Pancreas (tissue), 10 donors: ENCODE measurements around the gene FGFR3. TPM values are rescaled to one million over a fixed set of nuclear protein-coding genes. Genes with fewer than 3 reads are reported as not detected.
A peak's percentile ranks its signal among the peaks of the same experiment; 100 is the strongest.

Experiments used
- ATAC-seq, 4 donors: fragments of 200-7000 bp; cut with Tn5 transposase; one replicate each; pipeline versions ENCODE4 v1.8.0 to v1.9.1; 2020; ENCODE audit warnings: mild to moderate bottlenecking in 4 of 4, moderate library complexity in 4 of 4
- DNase-seq, 6 donors: peaks; one replicate each; pipeline ENCODE4 v3.0.0-alpha.2; 2020
- FAIRE-seq: peaks from 2 replicates; lab custom pipeline; 2012; peaks lifted over from hg19 to GRCh38; lab: Jason Lieb, UNC
- H3K27ac ChIP-seq, 4 donors: fragments of 200-600 bp; sonication (generic); 1 replicate in 3 of 4; 2 replicates in 1 of 4; pipeline versions ENCODE4 v1.5.0 to v1.8.0; 2020
- H3K27me3 ChIP-seq, 4 donors: fragments of 200-600 bp; one replicate each; pipeline ENCODE4 v1.8.0; 2021
- H3K36me3 ChIP-seq, 3 donors: fragments of 200-600 bp; sonication (generic) in 1 of 3; one replicate each; pipeline versions ENCODE4 v1.5.0 to v1.8.0; 2020 to 2021
- H3K4me1 ChIP-seq, 3 donors: fragments of 200-600 bp; one replicate each; pipeline ENCODE4 v1.8.0; 2021
- H3K4me3 ChIP-seq, 4 donors: fragments of 200-600 bp; sonication (generic) in 2 of 4; one replicate each; pipeline versions ENCODE4 v1.5.0 to v1.8.0; 2020 to 2021
- H3K9me3 ChIP-seq, 4 donors: fragments of 200-600 bp; one replicate each; pipeline ENCODE4 v1.8.0; 2021
- WGBS, 2 donors: extraction: QIAGEN DNeasy Blood & Tissue Kit; methylation state at CpG; one replicate each; pipeline ENCODE4 v1.1.7; 2013; 5-methylcytosine and 5-hydroxymethylcytosine counted together
- intact Hi-C, 3 donors: fragments of 100-400 bp; cut with DNase I; formaldehyde crosslinking; loops; one replicate each; pipeline versions ENCODE4 v1.11.1 to v1.14.2; 2022
- polyA plus RNA-seq, 2 donors: library from polyadenylated mRNA; stranded (reverse); fragments of 200-250 nt; gene quantifications; one replicate each; pipeline ENCODE4 v1.2.3, GENCODE V29; 2013
- total RNA-seq, 6 donors: library from RNA; stranded (reverse); fragmentation: NEBNext Ultra II Directional in 4 of 6; extraction: Animal tissue kit (Norgen Biotek cat#: 25700) in 4 of 6; gene quantifications; one replicate each; pipeline versions ENCODE4 v1.2.1 to v1.2.4, GENCODE V29; 2021 to 2023
- TF ChIP-seq, protein P1 (sequence below), 4 donors: fragments of 200-600 bp; sonication (generic) in 3 of 4; IDR thresholded peaks; one replicate each; pipeline versions ENCODE4 v1.5.0 to v1.8.0; 2021; ENCODE audit warnings: antibody characterized with exemption in 4 of 4
- donor health status: healthy with polysubstance abuse.
- donor health status: DM: no; HTN: no; CAD: no; lungs with moderate emphysema.
- donor health status: DM: no; HTN: no; CAD: no.
- donor health status: control.
- donor health status: control.
- donor health status: Bipolar disorder and iron deficiency.
- donor health status: DM: yes; HTN: yes; CAD: no.
- donor health status: DM: no; HTN: no; CAD: no.
- donor health status: DM: no; HTN: no; CAD: no.
- donor health status: DM: yes; HTN: yes; CAD: no.

Gene FGFR3
- total and polyA plus RNA-seq, 8 donors, result 40.4 to 300 (median 64.8) TPM

DNA sequence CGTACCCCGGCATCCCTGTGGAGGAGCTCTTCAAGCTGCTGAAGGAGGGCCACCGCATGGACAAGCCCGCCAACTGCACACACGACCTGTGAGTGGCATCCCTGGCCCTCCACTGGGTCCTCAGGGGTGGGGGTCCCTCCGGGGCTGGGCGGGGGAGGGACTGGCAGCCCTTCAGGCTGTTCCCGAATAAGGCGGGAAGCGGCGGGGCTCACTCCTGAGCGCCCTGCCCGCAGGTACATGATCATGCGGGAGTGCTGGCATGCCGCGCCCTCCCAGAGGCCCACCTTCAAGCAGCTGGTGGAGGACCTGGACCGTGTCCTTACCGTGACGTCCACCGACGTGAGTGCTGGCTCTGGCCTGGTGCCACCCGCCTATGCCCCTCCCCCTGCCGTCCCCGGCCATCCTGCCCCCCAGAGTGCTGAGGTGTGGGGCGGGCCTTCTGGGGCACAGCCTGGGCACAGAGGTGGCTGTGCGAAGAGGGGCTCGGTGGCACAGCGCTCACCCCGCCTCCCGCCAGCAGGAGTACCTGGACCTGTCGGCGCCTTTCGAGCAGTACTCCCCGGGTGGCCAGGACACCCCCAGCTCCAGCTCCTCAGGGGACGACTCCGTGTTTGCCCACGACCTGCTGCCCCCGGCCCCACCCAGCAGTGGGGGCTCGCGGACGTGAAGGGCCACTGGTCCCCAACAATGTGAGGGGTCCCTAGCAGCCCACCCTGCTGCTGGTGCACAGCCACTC, 13.7 kb downstream of the FGFR3 start:
- FAIRE-seq (no peak), DNase-seq (peak in 2 of 6 donors; percentile 58 to 80), ATAC-seq (no peak)
- no peaks in the 10 kb centered on the region for H3K4me1 ChIP-seq
- H3K36me3 ChIP-seq, result peaks cover 0 to 13% (median 4%) of the 10 kb centered on the region in 3 donors
- no peak overlapping the region for H3K27ac ChIP-seq
- H3K4me3 ChIP-seq, result no peak overlapping the region
- no peaks in the 10 kb centered on the region for H3K27me3 ChIP-seq
- WGBS, 2 donors, result 71 to 77% methylated on average over 39 to 41 of the region's 41 CpGs
- TF ChIP-seq, protein P1, sequence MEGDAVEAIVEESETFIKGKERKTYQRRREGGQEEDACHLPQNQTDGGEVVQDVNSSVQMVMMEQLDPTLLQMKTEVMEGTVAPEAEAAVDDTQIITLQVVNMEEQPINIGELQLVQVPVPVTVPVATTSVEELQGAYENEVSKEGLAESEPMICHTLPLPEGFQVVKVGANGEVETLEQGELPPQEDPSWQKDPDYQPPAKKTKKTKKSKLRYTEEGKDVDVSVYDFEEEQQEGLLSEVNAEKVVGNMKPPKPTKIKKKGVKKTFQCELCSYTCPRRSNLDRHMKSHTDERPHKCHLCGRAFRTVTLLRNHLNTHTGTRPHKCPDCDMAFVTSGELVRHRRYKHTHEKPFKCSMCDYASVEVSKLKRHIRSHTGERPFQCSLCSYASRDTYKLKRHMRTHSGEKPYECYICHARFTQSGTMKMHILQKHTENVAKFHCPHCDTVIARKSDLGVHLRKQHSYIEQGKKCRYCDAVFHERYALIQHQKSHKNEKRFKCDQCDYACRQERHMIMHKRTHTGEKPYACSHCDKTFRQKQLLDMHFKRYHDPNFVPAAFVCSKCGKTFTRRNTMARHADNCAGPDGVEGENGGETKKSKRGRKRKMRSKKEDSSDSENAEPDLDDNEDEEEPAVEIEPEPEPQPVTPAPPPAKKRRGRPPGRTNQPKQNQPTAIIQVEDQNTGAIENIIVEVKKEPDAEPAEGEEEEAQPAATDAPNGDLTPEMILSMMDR (IDR thresholded peaks at IDR 0.05), result no peak
- intact Hi-C loops, result loop anchor here in 2 of 3 donors (5.0 kb wide), 1 partner anchor 59 kb away; no protein-coding TSS in a partner anchor
- no peaks in the 10 kb centered on the region for H3K9me3 ChIP-seq

DNA sequence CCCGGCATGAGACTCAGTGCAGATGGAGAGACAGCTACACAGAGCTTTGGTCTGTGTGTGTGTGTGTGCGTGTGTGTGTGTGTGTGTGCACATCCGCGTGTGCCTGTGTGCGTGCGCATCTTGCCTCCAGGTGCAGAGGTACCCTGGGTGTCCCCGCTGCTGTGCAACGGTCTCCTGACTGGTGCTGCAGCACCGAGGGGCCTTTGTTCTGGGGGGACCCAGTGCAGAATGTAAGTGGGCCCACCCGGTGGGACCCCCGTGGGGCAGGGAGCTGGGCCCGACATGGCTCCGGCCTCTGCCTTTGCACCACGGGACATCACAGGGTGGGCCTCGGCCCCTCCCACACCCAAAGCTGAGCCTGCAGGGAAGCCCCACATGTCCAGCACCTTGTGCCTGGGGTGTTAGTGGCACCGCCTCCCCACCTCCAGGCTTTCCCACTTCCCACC, 14.3 kb downstream of the FGFR3 start:
- intact Hi-C loops, result loop anchor here in 2 of 3 donors (5.0 kb wide), 1 partner anchor 60 kb away; no protein-coding TSS in a partner anchor
- TF ChIP-seq, protein P1 (IDR thresholded peaks at IDR 0.05), result no peak
- 66 to 69% methylated on average over 16 of the region's 16 CpGs for WGBS, 2 donors
- FAIRE-seq (no peak), ATAC-seq (no peak), DNase-seq (peak in 2 of 6 donors; percentile 33 to 55)
- Histone ChIP-seq H3K9me3 (no peaks in the 10 kb centered on the region), H3K4me1 (no peaks in the 10 kb centered on the region), H3K4me3 (no peak overlapping the region), H3K27me3 (no peaks in the 10 kb centered on the region), H3K36me3 (peaks cover 0 to 13% (median 4%) of the 10 kb centered on the region in 3 donors), H3K27ac (no peak overlapping the region)

DNA sequence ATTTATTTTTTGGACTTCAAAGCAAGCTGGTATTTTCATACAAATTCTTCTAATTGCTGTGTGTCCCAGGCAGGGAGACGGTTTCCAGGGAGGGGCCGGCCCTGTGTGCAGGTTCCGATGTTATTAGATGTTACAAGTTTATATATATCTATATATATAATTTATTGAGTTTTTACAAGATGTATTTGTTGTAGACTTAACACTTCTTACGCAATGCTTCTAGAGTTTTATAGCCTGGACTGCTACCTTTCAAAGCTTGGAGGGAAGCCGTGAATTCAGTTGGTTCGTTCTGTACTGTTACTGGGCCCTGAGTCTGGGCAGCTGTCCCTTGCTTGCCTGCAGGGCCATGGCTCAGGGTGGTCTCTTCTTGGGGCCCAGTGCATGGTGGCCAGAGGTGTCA, 15.3 kb downstream of the FGFR3 start:
- H3K36me3 ChIP-seq, result peaks cover 0 to 13% (median 0%) of the 10 kb centered on the region in 3 donors
- no peak overlapping the region for H3K27ac ChIP-seq
- H3K27me3 ChIP-seq, result no peaks in the 10 kb centered on the region
- intact Hi-C loops, result loop anchor here in 2 of 3 donors (5.0 kb wide), 1 partner anchor 61 kb away; no protein-coding TSS in a partner anchor
- peaks cover 0 to 4% (median 0%) of the 10 kb centered on the region in 3 donors for H3K4me1 ChIP-seq
- 73 to 76% methylated on average over 6 of the region's 6 CpGs for WGBS, 2 donors
- ATAC-seq (no peak), DNase-seq (peak in 1 of 6 donors; percentile 13), FAIRE-seq (no peak)
- H3K4me3 ChIP-seq, result no peak overlapping the region
- TF ChIP-seq, protein P1 (IDR thresholded peaks at IDR 0.05), result no peak
- H3K9me3 ChIP-seq, result no peaks in the 10 kb centered on the region

DNA sequence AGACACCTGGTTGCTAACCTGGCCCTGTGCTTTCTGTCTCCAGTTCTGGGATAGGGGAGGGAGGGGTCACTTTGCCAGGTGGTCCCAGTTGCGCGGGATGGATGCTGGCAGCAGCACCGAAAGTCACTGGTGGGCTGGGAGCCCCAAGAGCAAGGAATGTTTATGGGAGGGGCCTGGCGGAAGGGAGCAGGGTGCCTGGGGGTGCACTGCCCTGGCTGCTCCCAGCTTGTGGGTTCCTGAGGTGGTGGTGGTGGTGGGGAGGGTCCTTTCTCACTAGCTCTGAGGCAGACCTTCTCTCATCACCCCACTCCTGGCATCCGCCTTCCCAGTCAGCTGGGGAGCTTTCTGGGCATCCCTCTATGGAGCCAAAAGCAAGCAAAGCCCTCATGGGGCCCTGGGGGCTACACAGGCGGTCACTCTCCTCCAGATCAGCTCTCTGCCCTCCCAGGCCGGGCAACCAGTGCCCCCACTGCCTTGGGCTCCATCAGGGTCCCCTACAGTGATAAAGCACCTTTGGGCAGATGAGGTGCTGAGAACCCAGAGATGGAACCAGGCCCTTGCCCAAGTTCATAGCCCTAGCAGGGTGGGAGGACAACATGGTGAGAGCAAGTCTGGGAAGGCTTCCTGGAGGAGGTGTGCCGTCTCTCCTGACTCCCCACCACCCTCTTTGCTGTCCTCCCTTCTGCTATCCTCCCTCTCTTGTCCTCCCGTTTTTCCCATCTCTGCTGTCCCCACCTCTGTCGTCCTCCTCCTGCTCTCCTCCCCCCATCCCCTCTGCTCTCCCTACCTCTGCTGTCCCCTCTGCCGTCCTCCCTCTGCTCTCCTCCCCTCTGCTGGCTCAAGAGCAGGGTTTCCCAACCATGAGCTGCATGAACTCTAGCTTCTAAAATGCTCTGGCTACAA, 16.0 kb downstream of the FGFR3 start:
- peak in 1 of 6 donors; percentile 51 for DNase-seq
- no peaks in the 10 kb centered on the region for H3K9me3 ChIP-seq
- no peak overlapping the region for H3K4me3 ChIP-seq
- no peak overlapping the region for H3K27ac ChIP-seq
- H3K27me3 ChIP-seq, result no peaks in the 10 kb centered on the region
- no peak for FAIRE-seq
- TF ChIP-seq, protein P1 (IDR thresholded peaks at IDR 0.05), result no peak
- ATAC-seq, result no peak
- 72 to 73% methylated on average over 11 of the region's 11 CpGs for WGBS, 2 donors
- peaks cover 0 to 18% (median 0%) of the 10 kb centered on the region in 3 donors for H3K36me3 ChIP-seq
- H3K4me1 ChIP-seq, result peaks cover 0 to 5% (median 0%) of the 10 kb centered on the region in 3 donors
- intact Hi-C loops, result loop anchor here in 2 of 3 donors (5.0 kb wide), 1 partner anchor 62 kb away; no protein-coding TSS in a partner anchor
